HL-60/S4 treated with phorbol 12-myristate 13-acetate at 8.2 ng/mL for 4 days and 3 days (cell line): ENCODE data around the gene ATAD3A.

Source experiments
- in situ Hi-C: fragments of 300-500 bp; cut with MboI; formaldehyde crosslinking; loops from 2 replicates; pipeline ENCODE4 v1.15.0; 2022; ENCODE audit warnings: low sequenced_read_pairs

ATAD3A gene

GRCh38 chr1:1577367-1578011, 65.5 kb downstream of the ATAD3A start:
- in situ Hi-C loops: no loop called here

GRCh38 chr1:1578371-1578940, 66.5 kb downstream of the ATAD3A start:
- in situ Hi-C loops: no loop called here

- in situ Hi-C loops: no loop called here
Measured at GRCh38 chr1:1582585-1583346, 70.8 kb downstream of the ATAD3A start.

DNA sequence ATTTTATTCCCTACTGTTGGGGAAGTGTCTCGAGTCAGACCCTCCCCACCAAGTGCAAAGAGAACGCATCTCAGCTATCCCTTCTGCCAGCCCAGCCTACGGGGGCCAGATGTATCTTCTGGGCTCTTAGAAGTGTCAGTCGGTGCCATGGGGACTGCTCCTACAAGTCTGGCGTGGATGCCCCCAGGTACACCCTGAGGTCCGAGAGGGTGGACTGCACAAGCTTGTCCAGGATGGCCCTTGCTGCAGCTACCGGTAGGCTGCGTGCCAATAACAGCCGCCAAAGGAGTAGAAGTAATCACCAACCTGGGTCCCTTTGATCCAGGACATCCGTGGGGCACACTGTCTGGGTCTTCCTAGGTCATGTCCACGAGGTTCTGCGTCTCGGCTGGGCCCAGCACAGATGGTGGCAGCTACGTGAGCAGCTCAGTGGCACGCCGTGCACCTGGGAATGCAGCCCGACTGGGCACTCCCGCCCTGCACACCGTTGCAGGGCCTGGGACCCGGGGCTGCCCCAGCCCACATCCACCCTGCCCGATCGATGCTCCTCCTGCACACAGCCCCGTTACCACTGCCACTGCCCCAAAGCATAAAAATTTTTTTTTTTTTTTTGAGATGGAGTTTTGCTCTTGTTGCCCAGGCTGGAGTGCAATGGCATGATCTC, 71.5 kb downstream of the ATAD3A start:
- in situ Hi-C loops: no loop called here
